NCI-H2029 treated with DMSO at 0.1 percent for 48 hours (cell line): ENCODE results near the gene ARFGEF3.
A peak's percentile ranks its signal among the peaks of the same experiment; 100 is the strongest.
"Not testable (repeated sequence)": the region's sequence is repeated elsewhere in the genome, so short reads cannot be mapped to it uniquely, and the experiment has no call there.

Experiments used
- DNase-seq: peaks from one replicate; lab custom pipeline; 2025; lab: John Stamatoyannopoulos, UW

Gene ARFGEF3

DNA sequence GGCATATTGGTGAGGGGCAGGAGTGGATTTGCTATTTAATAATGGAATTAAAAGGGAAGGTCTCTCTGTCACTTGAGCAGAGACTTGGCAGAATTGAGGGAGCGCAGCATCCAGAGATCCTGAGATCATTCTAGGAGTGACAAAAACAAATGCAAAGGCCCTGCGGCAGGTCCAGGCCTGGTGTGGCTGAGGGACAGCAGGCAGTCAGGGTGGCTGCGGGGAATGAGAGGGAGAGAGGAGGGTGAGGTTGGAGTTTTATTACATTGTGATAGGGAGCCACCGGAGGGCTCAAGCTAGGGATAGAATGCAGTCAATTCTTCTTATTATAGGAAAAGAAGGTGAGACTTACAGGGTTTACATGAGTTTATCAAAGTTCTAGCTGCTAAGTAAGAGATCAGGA is 116.1 kb downstream of the ARFGEF3 start:
- DNase-seq, result no peak

DNA sequence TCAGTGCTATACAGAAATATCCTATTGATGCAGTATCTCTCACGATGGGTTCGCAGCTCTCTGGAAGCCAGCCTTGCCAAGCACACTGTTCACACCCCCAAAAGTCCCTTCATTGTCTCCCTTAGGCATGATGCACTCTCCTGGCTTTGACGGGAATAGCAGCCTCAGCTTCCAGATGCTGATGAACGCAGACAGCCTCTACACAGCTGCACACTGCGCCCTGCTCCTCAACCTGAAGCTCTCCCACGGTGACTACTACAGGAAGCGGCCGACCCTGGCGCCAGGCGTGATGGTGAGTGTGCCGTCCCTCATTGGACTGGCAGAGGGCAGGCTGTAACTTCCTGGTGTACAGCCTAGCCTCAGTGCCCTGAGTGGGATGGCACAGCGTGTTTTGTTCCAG is 116.6 kb downstream of the ARFGEF3 start:
- no peak for DNase-seq

DNA sequence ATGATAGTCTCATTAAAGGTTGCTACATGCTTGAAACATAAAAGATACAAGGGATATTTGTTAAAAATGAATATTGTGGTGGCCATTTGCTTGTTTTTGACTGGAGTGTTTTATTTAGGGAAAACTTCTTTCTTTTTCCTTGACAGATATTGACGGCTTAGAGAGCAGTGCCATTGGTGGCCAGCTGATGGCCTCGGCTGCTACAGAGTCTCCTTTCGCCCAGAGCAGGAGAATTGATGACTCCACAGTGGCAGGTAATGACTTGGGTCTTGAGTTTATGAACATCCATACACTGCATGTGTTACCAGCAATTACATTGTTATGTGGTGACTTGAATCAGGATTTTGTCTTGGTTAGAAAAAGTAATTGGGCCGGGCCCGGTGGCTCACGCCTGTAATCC is 124.1 kb downstream of the ARFGEF3 start:
- no peak for DNase-seq

DNA sequence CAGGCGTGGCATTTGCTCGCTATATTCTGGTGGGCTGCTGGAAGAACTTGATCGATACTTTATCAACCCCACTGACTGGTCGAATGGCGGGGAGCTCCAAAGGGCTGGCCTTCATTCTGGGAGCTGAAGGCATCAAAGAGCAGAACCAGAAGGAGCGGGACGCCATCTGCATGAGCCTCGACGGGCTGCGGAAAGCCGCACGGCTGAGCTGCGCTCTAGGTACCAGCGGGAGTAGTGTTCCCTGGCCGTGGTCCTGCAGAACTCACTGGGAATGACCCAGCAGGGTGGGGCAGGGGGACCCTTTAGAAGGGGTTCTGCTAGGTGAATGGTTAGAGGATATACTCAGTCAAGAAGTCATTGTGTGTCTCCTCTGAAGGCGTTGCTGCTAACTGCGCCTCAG is 125.0 kb downstream of the ARFGEF3 start:
- no peak for DNase-seq

DNA sequence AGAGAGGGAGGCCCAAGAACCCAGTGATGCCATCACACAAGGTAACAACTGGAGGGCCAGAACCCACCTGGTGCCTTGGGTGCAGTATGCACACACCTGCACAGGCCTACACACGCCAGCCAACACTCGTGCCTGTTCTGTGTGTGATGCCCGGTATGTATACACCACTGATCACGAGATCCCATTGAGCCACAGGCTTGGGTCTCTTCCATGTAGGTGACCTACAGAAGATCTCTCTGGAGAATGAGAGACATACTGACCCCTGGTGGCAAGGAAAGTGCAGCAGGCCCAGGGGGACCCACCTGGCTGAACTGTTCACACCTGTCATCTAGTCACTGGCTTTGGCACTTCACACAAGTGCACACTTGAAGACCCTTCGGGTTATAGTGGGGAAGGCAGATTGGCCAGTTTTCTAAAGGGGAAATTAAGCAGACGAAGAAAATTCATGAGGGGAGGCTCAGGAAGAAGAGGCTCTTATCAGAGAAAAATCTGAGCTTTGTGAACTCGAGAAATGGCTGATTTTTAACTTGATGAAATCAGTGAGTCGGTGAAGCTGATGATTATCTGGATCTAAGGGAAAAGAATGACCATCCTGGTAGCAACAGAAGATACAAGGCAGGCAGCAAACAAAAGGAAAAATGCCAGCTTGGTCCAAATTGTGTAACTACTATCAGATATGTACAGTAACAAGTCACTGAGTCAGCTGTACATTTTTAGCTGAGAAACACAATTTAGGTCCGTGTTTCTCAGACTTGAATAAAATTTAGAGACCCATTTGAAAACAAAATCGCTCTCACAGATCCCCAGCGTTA is 125.6 kb downstream of the ARFGEF3 start:
- peak; percentile 38 for DNase-seq

DNA sequence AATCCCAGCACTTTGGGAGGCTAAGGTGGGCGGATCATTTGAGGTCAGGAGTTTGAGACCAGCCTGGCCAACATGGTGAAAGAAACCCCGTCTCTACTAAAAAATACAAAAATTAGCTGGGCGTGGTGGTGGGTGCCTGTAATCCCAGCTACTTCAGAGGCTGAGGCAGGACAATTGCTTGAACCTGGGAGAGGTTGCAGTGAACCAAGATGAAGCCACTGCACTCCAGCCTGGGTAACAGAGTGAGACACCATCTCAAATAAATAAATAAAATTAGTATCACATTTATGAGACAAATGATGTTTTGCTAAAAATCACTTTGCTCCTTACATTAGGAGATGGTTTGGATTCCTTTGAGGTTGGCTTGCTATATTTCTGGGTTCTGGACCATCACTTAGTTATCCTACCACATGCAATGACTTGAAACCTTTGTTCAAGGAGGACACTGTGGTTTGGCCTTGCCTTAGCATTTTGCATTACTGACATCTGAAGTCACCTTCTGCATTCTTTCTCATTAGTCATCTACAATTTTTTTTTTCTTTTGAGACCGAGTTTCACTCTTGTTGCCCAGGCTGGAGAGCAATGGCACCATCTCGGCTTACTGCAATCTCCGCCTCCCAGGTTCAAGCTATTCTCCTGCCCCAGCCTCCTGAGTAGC is 126.8 kb downstream of the ARFGEF3 start:
- DNase-seq, result not testable (repeated sequence)

DNA sequence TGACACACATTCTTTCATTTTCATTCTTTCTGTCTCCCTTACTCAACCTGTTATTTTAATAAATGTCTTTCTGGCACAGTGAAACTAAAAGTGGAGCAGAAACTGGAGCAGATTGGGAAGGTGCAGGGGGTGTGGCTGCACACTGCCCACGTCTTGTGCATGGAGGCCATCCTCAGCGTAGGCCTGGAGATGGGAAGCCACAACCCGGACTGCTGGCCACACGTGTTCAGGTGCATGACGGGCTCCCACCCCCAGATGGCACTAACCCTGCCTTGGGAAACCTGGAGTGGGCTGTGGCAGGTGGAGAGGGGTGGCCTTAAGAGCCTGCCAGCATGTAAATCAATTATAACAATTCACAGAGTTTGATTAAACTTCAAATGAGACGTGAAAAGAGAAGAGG is 128.0 kb downstream of the ARFGEF3 start:
- no peak for DNase-seq

DNA sequence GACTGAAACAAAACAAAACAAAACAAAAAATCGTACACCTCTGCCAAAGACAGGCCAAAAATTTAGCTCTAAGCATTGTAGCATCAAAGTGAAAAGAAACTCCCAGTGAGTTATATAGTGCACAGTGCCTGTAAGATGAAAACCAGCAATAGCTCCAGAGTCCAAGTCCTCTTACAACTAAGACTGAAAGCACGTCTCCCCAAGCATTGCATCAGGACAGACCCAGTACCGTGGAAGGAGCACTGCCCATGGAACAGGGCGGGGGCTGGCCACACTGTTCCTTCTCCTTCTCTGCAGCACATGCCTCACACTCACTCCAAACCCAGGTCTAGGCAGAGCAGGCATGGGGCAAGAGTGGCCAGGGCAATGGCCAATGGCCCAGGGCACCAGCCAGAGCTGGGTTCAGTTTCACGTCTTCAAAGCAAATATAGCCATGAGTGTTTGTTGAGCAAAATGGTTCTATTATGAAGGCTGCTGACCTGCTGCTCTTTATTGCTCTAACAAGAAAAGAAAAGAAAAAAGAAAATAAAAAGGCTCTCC is 128.8 kb downstream of the ARFGEF3 start:
- no peak for DNase-seq

DNA sequence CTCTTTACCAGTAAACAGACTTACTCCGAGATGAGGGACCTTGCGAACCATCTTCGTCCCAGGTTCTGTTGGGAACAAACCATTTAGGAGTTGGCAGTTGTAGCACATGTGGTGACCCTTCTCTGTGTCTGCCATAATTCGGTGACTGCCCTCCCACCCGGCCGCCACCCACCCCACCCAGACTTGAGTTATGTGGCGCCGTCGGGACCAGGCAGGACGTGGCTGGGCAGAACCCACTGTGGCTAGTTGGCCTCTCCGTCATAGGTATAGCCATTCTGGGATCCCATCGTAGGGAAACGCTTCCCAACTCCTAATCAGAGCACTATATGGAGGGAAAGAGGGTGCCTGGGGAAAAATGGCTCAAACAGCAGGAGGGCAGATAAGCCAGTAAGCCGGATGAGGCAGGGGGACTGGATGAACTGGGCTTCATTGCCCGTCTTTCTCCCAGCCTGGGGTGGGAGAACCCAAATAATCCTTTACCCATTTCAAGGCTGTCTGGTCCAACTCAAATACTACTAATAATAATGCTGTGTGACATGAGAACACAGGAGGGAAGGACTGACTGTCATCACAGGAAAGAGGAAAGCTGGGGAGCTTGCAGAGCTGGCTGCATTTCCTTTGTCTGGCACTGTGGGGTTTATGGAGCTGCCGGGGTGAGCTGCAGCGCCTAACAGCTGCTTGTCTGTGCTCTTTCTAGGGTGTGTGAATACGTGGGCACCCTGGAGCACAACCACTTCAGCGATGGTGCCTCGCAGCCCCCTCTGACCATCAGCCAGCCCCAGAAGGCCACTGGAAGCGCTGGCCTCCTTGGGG is 129.5 kb downstream of the ARFGEF3 start:
- DNase-seq, result no peak

DNA sequence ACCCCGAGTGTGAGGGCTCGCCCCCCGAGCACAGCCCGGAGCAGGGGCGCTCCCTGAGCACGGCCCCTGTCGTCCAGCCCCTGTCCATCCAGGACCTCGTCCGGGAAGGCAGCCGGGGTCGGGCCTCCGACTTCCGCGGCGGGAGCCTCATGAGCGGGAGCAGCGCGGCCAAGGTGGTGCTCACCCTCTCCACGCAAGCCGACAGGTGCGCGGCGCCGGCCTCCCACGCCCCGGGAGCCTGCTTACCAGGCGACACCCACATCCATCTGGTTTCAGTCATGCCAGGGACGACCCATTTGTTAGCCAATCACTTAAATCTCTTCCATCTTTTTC is 130.1 kb downstream of the ARFGEF3 start:
- no peak for DNase-seq

DNA sequence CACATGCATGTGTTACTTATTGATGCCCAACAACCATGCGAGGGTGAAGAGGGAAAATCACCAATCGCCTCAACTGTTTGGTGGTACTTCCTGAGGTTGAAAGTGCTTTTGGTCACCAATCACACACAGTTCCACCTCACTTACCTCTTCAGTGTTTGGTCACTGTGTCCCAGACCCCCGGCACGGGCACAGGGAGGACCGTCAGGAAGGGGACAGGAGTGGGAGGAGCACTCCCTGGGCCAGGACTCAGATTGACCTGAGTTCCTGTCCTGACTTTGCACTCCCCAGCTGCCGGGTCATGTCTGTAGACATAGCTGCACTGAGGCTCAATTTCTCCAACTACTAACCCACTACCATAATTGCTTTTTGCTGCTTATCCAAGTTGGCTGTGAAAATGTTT is 130.7 kb downstream of the ARFGEF3 start:
- no peak for DNase-seq

DNA sequence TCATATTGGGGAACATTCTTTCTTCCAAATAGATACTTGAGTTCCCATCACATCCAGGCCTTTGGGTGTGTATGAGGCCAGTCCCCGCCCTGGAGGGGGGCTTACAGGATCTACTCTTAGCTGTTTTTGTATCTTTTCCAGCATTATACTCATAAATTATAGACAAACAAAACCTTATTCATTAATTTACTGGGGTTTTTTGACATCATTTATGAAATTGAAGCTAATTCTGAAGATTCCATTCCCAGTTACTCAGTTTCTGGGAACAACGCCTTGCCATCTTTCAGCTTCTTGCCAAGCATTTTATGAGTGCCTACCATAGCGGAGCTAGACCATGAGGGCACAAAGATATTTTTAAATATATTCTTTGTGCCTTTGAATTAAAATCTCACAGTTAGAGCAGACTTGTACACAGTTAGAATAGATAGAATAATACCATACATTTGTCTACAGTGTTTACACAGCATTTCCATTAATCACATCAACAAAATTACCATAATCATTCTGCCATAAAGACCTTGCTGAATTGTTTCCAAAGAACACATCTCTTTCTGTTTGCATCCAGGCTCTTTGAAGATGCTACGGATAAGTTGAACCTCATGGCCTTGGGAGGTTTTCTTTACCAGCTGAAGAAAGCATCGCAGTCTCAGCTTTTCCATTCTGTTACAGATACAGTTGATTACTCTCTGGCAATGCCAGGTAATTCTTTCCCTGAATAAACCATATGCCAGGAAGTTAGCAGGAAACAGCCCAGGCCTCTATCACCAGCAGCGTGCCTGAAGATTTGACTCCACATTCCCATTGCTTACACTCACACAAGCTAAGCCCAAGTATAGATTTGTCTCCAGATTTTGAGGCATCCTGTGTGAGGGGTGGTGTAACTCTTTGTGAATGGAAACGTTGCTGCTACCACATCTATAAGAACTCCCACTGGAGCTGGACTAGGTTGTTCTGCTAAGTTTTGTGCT is 132.0 kb downstream of the ARFGEF3 start:
- DNase-seq, result no peak

DNA sequence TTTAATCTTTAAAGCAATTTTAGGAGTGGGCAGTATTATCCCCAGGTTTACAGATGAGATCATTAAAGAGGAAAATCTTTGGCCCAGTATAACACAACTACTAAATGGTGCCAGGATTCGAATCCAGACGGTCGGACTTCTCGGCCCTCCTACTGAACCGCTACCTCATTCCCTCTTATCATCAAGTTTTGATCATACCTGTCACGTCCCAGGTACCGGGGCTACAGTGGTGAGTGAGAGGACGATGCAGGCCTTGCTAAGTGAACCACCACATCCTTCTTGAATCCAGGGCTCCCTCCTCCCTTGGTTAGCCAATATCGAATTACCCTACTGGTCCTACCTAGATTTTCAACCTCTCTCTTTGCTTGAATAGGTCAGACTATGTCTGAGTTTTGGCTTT is 134.6 kb downstream of the ARFGEF3 start:
- no peak for DNase-seq

DNA sequence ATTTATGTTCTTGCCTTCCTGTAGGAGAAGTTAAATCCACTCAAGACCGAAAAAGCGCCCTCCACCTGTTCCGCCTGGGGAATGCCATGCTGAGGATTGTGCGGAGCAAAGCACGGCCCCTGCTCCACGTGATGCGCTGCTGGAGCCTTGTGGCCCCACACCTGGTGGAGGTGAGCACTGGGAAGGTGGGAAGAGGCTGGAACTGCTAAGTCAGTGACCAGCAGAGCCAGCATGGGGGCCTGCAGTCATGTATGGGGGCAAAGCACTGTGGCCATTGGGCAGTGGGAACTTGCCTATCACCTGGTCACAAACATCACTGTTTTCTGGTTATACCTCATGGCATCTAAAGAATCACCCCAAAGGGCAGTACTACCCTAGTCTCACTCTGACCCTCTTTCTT is 135.0 kb downstream of the ARFGEF3 start:
- DNase-seq, result no peak

DNA sequence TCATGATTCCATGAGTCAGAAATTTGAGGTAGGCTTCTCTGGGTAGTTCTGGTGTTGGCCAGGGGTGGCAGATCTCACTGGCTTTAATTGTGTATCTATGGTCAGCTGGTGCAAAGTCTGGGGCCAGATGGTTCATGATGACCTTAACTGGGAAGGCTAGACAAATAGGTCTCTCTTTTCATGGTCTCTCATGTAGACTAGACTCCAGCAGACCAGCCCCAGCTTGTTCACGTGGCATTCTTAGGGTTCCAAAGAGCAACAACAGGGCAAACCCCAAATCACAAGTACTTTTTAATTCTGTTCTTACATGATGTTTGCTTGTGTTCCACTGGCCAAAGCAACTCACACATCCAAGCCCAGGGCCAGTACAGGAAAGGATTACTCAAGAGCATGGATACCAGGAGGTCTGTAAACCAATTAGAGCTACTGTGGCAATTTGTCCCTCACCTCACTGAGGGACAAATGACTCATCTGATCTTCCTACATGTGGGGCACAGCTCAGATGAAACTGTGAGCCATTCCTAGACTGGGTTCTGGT is 136.1 kb downstream of the ARFGEF3 start:
- no peak for DNase-seq

DNA sequence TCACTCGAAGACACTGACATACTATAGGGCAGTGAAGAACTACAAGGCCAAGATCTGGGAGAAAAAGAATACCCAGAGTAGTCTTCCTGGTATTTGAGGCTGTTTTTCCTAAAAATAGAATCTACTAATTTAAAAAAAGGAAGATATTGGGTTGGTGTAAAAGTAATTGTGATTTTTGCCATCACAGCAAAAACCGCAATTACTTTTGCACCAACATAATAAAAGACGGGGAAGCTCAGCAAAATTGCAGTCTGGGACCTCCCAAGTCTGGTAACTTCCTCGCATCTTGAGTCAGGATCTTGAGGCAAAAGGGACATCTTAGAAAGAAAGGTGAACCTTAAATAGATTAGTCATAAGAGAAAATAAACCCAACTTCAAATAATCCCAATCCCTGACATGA is 138.7 kb downstream of the ARFGEF3 start:
- DNase-seq, result no peak

DNA sequence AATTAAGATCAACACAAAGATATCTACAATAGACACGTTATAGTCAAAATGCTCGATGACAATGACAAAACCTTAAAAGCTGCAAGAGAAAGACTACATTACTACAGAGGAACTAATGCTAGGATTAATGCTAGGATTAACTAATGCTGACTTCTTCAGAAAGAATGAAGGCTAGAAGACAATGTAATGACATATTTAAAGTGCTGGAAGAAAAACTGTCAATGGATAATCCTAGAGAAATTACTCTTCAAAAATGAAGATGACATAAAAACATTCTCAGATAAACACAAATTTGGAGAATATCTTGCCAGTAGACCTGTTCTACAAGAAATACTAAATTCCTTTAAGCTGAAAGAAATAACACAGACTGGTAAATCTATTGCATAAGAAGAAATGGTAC is 140.8 kb downstream of the ARFGEF3 start:
- DNase-seq, result no peak

DNA sequence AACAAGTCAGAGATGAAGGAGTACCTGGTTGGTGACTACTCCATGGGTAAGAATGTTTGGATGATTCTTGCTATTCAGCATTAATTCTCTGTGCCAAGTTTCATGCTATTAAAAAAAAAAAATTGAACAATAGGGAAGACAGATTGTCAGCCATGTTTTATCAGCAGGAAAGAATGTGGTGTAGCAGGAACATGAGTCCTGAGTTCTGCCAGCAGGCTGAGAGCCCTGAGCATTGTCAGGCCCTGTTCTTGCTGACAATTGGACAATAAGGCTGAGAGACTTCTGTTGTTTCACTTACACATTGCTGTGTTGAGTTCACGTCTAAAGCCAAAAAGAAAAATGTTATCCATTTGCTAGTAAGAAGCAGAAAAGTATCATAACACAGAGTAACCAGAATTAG is 145.6 kb downstream of the ARFGEF3 start:
- DNase-seq, result no peak

DNA sequence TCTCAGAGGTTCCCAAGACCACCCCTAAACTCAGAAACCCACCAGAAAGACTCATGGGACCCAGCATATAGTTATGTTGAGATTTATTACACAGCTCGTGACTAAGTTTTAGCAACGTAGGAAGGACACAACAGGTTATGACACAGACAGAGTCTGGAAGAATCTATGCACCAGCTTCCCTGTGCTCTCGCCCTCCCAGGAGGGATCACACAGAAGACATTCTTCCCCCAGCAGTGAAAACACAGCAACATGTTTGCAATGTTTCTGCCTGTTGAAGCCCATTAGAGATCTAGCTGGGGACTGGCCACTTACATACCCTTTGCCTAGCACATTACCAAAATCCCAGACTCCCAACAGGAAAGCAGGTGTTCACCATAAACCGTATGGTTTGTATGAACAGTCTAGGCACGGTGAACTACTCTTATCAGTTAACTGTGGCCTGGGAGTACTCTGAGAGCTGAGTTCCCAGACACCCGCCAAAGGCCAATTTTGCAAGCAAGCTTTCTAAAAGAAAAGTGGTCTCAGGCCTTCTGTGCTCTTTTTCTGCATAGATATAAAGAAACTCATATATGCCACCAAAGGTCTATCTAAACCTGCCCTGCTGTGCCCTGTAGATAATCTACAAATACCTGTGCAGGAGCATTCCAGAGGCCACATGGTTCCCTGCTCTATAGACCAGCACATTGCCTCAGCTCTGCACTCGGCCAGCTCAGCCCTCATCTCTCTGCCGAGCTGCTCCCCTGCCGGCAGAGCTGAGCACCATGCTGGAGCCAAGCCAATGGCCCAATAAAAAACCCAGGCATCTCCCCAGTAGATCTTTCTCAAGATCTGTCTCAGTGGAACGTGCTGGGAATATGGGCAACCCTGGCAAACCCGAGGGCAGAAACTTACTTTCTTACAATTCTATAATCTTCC is 146.3 kb downstream of the ARFGEF3 start:
- no peak for DNase-seq

DNA sequence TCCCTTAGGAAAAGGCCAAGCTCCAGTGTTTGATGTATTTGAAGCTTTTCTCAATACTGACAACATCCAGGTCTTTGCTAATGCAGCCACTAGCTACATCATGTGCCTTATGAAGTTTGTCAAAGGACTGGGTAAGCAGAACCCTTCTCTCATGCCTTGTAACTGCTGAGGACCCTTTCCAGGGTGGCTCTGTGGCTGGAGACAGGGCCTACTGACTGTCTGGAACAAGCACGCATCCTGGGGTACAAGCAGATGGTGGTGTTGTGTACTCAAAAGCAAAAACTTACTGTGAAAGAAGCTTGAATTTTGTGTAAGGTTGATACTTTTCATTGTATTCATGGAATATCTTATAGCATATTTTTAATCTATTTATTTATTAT is 147.0 kb downstream of the ARFGEF3 start:
- DNase-seq, result no peak
